Neural progenitor cell (in vitro differentiated cells): Measurements from ENCODE around the gene TYW5.

Source experiments
- CTCF ChIP-seq: fragments of 200-600 bp; sonication (generic); IDR thresholded peaks from 2 replicates; pipeline ENCODE4 v1.5.1; 2017; ENCODE audit warnings: antibody characterized with exemption, mild to moderate bottlenecking
- EZH2 ChIP-seq: fragments of 200-600 bp; sonication (generic); IDR thresholded peaks from 2 replicates; pipeline ENCODE4 v1.6.1; 2017; ENCODE audit warnings: antibody characterized with exemption, mild to moderate bottlenecking, moderate library complexity
- EZH2phosphoT487 ChIP-seq: fragments of 200-600 bp; sonication (generic); IDR thresholded peaks from 2 replicates; pipeline ENCODE4 v1.6.1; 2017; ENCODE audit warnings: antibody characterized with exemption

- TF ChIP-seq CTCF (no peak), EZH2 (no peak), EZH2phosphoT487 (no peak)
Observed at GRCh38 chr2:199882667-199883066, 72.6 kb downstream of the TYW5 start.
